HG03354 (cell line): ENCODE measurements around the gene KRTAP4-6.
"Not testable (repeated sequence)": the region's sequence is repeated elsewhere in the genome, so short reads cannot be mapped to it uniquely, and the experiment has no call there.

ENCODE experiments used
- ATAC-seq: cut with Tn5 transposase; IDR thresholded peaks from one replicate; pipeline ENCODE4 v1.9.1; 2021; ENCODE audit warnings: mild to moderate bottlenecking; ENCODE audit not compliant: unreplicated experiment, poor library complexity, severe bottlenecking

The KRTAP4-6 gene

GRCh38 chr17:41148971-41149651, 8.8 kb upstream of the KRTAP4-6 start:
- ATAC-seq, result not testable (repeated sequence)

DNA sequence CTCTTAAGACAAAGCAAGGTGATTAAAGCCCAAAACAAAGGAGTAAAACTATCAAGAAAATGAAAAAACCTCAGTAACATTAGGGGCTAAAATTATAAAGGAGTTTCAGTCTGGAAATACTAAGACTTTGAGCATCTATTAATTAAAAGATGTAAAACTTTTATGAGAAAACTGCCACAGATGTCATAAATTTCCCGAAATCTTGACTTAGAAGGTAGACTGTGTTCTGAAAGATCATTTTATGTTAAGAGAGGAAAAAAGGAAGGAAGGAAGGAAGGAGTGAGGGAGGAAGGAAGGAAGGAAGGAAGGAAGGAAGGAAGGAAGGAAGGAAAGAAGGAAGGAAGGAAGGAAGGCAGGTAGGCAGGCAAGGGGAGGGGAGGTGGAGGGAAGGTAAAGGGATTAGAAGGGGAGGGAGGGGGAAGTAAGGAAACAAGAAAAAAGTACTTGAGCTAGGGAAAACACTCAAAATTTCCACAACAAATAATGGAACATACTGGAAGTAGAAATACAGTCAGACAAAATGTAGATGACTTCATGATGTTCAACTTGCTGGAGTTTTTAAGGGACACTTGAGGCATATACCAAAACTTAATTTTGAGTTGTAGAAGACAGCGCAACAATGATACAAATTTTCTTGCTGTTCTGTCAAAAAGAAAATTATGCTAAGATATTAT, 7.3 kb upstream of the KRTAP4-6 start:
- ATAC-seq, result no peak

DNA sequence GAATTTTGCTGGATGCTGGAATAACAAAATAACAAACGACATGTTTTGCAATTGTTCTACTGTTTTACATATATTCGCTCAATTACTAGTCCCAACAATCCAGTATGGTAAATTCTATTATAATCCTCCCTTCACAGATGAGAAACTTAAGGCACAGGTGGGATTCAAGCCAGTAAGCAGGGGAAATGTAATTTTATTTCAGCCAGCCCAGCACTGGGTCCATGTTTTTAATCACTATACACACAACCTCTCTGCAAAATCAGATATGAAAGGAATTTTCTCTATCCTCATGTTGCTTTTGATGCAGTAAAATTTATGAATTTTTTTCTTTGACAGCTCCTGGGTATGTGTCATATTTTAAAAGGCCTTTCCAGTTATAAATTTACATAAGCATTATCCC, 4.9 kb upstream of the KRTAP4-6 start:
- ATAC-seq, result no peak

DNA sequence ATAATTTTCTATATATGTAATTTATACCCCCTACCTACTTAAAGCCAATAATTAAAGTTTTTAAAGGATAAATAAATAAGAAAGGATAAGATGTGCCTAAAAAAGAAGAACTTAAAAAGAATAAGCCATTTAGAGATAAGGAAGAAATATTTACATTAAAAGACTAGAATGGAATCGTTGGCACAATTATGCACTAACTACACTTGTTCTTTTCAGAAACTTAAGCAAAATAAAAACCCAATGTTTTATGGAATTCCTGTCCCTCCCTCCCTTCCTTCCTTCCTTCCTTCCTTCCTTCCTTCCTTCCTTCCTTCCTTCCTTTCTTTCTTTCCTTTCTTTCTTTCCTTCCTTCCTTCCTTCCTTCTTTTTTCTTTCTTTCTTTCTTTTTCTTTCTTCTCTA, 4.5 kb upstream of the KRTAP4-6 start:
- no peak for ATAC-seq

- ATAC-seq, result no peak
Observed at GRCh38 chr17:41141361-41141760, 1.0 kb upstream of the KRTAP4-6 start.

- ATAC-seq, result not testable (repeated sequence)
Observed at GRCh38 chr17:41139865-41140264, 479 bp downstream of the KRTAP4-6 start.

DNA sequence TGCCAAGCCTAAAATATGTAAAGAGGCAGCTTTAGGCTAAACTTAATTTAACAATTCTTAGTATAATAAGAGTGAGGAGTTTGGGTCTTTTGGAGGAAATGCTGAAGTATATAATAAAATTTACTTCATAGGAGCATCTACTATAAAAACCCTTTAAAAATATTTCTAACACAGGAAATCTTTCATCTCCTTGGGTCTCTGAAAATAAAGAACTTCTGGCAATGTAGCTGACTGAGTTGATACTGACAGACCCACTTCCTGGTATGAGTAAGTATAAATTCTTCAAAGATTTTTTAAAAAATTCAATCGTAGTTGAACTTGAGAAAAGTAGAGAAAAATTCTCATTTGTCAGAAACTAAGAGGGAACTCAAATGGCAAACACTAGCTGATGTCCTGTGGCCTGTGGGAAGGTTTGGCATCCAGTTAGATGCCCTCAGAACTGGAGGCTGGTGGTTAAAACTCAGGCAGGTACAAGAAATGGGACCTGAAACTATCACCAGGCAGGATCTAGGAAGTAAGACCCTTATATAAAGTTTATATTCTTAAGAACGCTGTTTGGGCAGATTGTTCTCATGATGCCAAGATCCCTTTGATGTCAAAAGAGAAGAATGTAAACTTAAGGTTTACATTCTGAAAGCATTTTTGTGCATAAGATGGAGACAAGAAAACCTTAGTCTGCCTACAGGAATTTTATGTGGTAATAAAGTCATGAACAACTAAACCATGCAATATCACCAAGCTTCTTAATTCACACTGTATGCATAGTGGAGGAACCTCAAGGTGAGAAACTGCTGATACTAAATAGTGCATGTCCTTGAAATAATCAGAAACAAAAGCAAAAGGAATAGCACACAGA, 6.2 kb downstream of the KRTAP4-6 start:
- no peak for ATAC-seq

- no peak for ATAC-seq
Observed at GRCh38 chr17:41131979-41132378, 8.4 kb downstream of the KRTAP4-6 start.

DNA sequence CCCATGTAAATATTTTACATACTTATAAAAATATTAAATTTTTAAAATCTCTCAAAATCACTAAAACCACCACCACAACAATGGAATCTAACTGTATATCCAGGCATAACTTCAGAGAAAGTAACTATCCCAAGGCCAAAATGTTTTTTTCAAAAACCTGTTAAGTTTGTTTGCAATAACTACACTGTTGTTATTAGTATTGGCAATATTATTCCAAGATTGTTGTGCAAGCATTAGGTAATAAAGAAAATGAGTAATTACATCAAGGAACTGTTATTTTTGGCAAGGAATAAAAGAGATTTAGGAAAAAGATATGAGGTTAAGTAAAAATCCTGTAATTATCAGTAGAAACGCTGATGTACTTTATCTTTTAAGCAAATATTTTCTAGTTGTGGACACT, 13.0 kb downstream of the KRTAP4-6 start:
- ATAC-seq, result no peak

DNA sequence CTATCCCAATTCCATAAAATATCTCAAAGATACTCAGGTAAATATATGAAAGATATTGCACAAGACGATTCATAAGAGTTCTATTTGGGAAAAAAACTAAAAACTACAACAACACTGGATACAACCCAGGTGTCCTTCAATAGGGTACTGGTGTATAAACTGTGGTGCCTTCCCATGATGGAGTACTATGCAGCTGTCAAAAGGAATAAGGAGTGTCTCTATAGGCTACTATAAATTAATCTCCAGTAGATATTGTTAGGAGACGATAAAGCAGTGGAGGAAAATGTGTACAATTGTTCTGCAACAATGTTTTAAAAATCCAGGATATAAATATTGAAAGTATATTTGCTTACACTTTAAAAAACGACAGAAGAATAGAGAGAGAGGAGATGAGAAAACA, 13.9 kb downstream of the KRTAP4-6 start:
- ATAC-seq, result no peak

DNA sequence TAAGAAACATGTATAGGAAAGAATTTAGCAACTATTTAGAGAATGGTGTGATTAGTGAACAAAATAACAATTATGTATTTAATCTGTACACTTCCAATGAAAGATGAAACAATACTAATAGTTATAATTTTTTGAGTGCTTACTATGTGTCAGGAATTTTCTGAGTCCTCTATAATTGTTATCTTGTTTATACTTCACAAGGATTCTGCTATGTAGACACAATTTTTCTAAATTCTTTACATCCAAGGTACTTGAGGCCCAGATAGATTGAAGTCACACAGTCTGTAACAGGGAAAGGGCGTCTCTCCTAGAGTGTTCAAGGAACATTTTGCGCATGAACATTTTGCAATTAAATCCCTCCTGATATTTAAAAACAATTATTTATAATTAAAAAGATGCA, 15.3 kb downstream of the KRTAP4-6 start:
- ATAC-seq, result no peak

DNA sequence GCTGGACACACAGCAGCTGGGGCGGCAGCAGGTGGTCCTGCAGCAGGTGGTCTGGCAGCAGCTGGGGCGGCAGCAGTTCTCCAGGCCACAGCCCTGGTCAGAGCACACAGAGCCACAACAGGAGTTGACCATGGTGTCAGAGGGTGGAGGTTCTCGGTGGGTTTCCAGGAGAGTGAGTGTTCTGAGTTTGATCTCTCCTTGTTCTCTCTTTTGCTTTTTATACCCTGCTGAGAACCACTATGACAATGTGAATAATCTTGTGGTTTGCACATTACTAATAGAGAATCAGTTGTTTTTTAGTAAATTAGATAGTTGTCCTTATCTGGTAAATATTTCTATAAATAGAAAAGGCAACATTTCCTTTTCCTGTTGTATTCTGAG, 16.4 kb downstream of the KRTAP4-6 start, which contains the start of gene KRTAP4-12:
Gene KRTAP4-12, minus strand, starts transcription at position 192 of the 381 bp plus-strand sequence. Its CDS starts 60 bp downstream, at position 132.
- not testable (repeated sequence) for ATAC-seq

GRCh38 chr17:41123292-41123990, 16.9 kb downstream of the KRTAP4-6 start:
- ATAC-seq, result not testable (repeated sequence)

- no peak for ATAC-seq
Observed at GRCh38 chr17:41121742-41122141, 18.6 kb downstream of the KRTAP4-6 start.

GRCh38 chr17:41119696-41120690, 20.4 kb downstream of the KRTAP4-6 start:
- not testable (repeated sequence) for ATAC-seq

- no peak for ATAC-seq
Observed at GRCh38 chr17:41118721-41119120, 21.6 kb downstream of the KRTAP4-6 start.

GRCh38 chr17:41117846-41118386, 22.4 kb downstream of the KRTAP4-6 start, which contains the start of gene KRTAP4-11:
Gene KRTAP4-11 (minus strand): TSS chr17:41118373. CDS start chr17:41118315, 58 bp downstream.
- not testable (repeated sequence) for ATAC-seq

DNA sequence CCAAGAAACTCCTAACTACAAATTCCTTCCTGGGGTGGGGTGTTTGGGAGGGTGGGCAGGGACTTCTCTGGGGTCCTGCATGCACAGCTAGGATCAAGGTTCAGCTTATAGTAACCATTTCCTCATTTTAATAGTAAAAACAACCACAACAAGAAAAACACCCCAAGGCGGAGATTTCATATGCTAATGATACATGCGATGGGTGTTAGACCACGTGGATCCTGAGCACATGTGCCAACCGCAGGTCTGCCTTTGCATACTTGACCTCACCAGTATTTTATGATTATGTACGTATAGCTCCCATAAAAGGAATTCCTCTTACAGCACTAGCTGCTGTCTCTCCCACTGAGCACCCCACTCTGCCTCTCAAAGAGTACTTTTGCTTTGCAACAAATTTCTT, 24.0 kb downstream of the KRTAP4-6 start:
- no peak for ATAC-seq
